OCI-LY3 (cell line): ENCODE results near the gene HBG1.

Experiments
- H2AFZ ChIP-seq: fragments of 200-600, 300-600 bp; shearing (Covaris generic); 2 replicates; pipeline ENCODE4 v1.6.0; 2014; ENCODE audit warnings: antibody characterized with exemption, low read depth, low read length
- H3K27ac ChIP-seq: fragments of 200-600, 300-600 bp; sonication (generic); 2 replicates; pipeline ENCODE4 v1.5.1; 2014; ENCODE audit warnings: mild to moderate bottlenecking, low read length, moderate library complexity, mixed read lengths
- H3K27me3 ChIP-seq: fragments of 200-600, 300-600 bp; sonication (generic); 2 replicates; pipeline ENCODE4 v1.6.1; 2014; ENCODE audit warnings: low read depth, low read length, mixed read lengths
- H3K36me3 ChIP-seq: fragments of 200-600, 300-600 bp; sonication (generic); replicated peaks from 2 replicates; pipeline ENCODE3; 2014; ENCODE audit warnings: low read depth, low read length, mixed read lengths
- H3K4me1 ChIP-seq: fragments of 300-600, 200-600 bp; sonication (generic); 2 replicates; pipeline ENCODE4 v1.6.1; 2014; ENCODE audit warnings: low read length, mixed read lengths
- H3K4me2 ChIP-seq: fragments of 200-600, 300-600 bp; sonication (generic); 2 replicates; pipeline ENCODE4 v1.6.1; 2014; ENCODE audit warnings: low read length, mixed read lengths
- H3K4me3 ChIP-seq: fragments of 300-600, 200-600 bp; sonication (generic); 2 replicates; pipeline ENCODE4 v1.5.1; 2014; ENCODE audit warnings: antibody characterized with exemption, mild to moderate bottlenecking, low read length, moderate library complexity
- H3K79me2 ChIP-seq: fragments of 300-600, 200-600 bp; shearing (Covaris generic); 2 replicates; pipeline ENCODE4 v1.6.1; 2014; ENCODE audit warnings: mild to moderate bottlenecking, low read length, mixed read lengths
- H3K9ac ChIP-seq: fragments of 300-600, 200-600 bp; shearing (Covaris generic); 2 replicates; pipeline ENCODE4 v1.6.0; 2014; ENCODE audit warnings: mild to moderate bottlenecking, low read length, moderate library complexity
- H3K9me3 ChIP-seq: fragments of 200-600, 300-600 bp; shearing (Covaris generic); 2 replicates; pipeline ENCODE4 v1.6.1; 2014; ENCODE audit warnings: low read length, mixed read lengths; ENCODE audit not compliant: insufficient read depth
- H4K20me1 ChIP-seq: fragments of 200-600, 300-600 bp; sonication (generic); 2 replicates; pipeline ENCODE4 v1.6.1; 2016; ENCODE audit warnings: low read length, mixed read lengths; ENCODE audit not compliant: insufficient read depth
- CTCF ChIP-seq: fragments of 200-600, 300-600 bp; sonication (generic); IDR thresholded peaks from 2 replicates; pipeline ENCODE4 v1.5.1; 2014; ENCODE audit warnings: antibody characterized with exemption, low read length, low read depth
- EZH2phosphoT487 ChIP-seq: fragments of 200-600 bp; shearing (Covaris generic); IDR thresholded peaks from 2 replicates; pipeline ENCODE4 v1.6.1; 2018; ENCODE audit warnings: antibody characterized with exemption, mixed run types, low read depth

HBG1 gene

GRCh38 chr11:5229356-5229755 lies 20.3 kb downstream of the HBG1 start:
- Histone ChIP-seq H3K36me3 (no peaks in the 10 kb centered on the region), H3K79me2 (no peaks in the 10 kb centered on the region), H4K20me1 (no peaks in the 10 kb centered on the region), H3K27me3 (no peaks in the 10 kb centered on the region), H2AFZ (no peak overlapping the region), H3K9ac (no peak overlapping the region), H3K4me2 (no peak overlapping the region), H3K4me3 (no peak overlapping the region), H3K27ac (no peak overlapping the region), H3K9me3 (no peaks in the 10 kb centered on the region), H3K4me1 (peaks cover 7% of the 10 kb centered on the region)
- no peak for TF ChIP-seq CTCF
- no peak for TF ChIP-seq EZH2phosphoT487

- no peaks in the 10 kb centered on the region for H4K20me1 ChIP-seq
- no peaks in the 10 kb centered on the region for H3K27me3 ChIP-seq
- H3K36me3 ChIP-seq = no peaks in the 10 kb centered on the region
- H3K4me1 ChIP-seq = peaks cover 4% of the 10 kb centered on the region; the same call in 1 of the 2 replicates
- H2AFZ ChIP-seq = no peak overlapping the region
- no peaks in the 10 kb centered on the region for H3K79me2 ChIP-seq
- H3K4me3 ChIP-seq = no peak overlapping the region
- H3K4me2 ChIP-seq = no peak overlapping the region
- TF ChIP-seq CTCF (no peak), EZH2phosphoT487 (no peak)
- H3K27ac ChIP-seq = no peak overlapping the region
- H3K9ac ChIP-seq = no peak overlapping the region
- no peaks in the 10 kb centered on the region for H3K9me3 ChIP-seq
Observed at GRCh38 chr11:5228124-5228523, 21.5 kb downstream of the HBG1 start.

GRCh38 chr11:5227681-5228080 lies 22.0 kb downstream of the HBG1 start:
- Histone ChIP-seq H3K4me2 (no peak overlapping the region), H4K20me1 (no peaks in the 10 kb centered on the region), H3K9ac (no peak overlapping the region), H3K4me3 (no peak overlapping the region), H3K9me3 (no peaks in the 10 kb centered on the region), H3K27me3 (no peaks in the 10 kb centered on the region), H2AFZ (no peak overlapping the region), H3K4me1 (peaks cover 4% of the 10 kb centered on the region; the same call in 1 of the 2 replicates), H3K27ac (no peak overlapping the region), H3K36me3 (no peaks in the 10 kb centered on the region), H3K79me2 (no peaks in the 10 kb centered on the region)
- TF ChIP-seq EZH2phosphoT487 (no peak), CTCF (no peak)

GRCh38 chr11:5226732-5227310 lies 22.8 kb downstream of the HBG1 start, which contains the start of gene HBB:
TSS of gene HBB (minus strand) at chr11:5227071. CDS start at chr11:5227021, 50 bp downstream.
- Histone ChIP-seq H3K9me3 (no peaks in the 10 kb centered on the region), H3K79me2 (no peaks in the 10 kb centered on the region), H3K27ac (no peak within 1 kb of the TSS), H3K4me2 (no peak within 1 kb of the TSS), H3K9ac (no peak within 1 kb of the TSS), H3K36me3 (no peaks in the 10 kb centered on the region), H3K27me3 (no peaks in the 10 kb centered on the region), H3K4me3 (no peak within 1 kb of the TSS), H2AFZ (no peak within 1 kb of the TSS), H3K4me1 (peaks cover 4% of the 10 kb centered on the region; the same call in 1 of the 2 replicates), H4K20me1 (no peaks in the 10 kb centered on the region)
- no peak for TF ChIP-seq CTCF
- no peak for TF ChIP-seq EZH2phosphoT487
